Adrenal gland (tissue), 12 donors: Measurements from ENCODE around the gene MFF. TPM values are rescaled to one million over a fixed set of nuclear protein-coding genes. Genes with fewer than 3 reads are reported as not detected.

Experiments used
- DNase-seq, 7 donors: peaks; one replicate each; pipeline ENCODE4 v3.0.0-alpha.2; 2019 to 2020
- H3K27ac ChIP-seq, 5 donors: fragments of 200-600 bp; sonication (generic) in 4 of 5; 1 replicate in 3 of 5; 2 replicates in 2 of 5; pipeline versions ENCODE4 v1.5.1 to v1.8.0; 2016 to 2020; ENCODE audit warnings: mild to moderate bottlenecking in 1 of 5
- H3K27me3 ChIP-seq: fragments of 200-600 bp; 2 replicates; pipeline ENCODE4 v1.8.0; 2021
- H3K36me3 ChIP-seq, 2 donors: fragments of 200-600 bp; replicated peaks in 1 of 2; 1 replicate in 1 of 2; 2 replicates in 1 of 2; pipeline versions ENCODE4 v1.5.1 to v1.8.0; 2018 to 2022
- H3K4me1 ChIP-seq, 2 donors: fragments of 200-600 bp; replicated peaks in 1 of 2; 1 replicate in 1 of 2; 2 replicates in 1 of 2; pipeline versions ENCODE4 v1.5.1 to v1.8.0; 2018 to 2021
- H3K4me3 ChIP-seq, 4 donors: fragments of 200-600 bp; sonication (generic) in 3 of 4; one replicate each; pipeline ENCODE4 v1.5.1; 2016 to 2018
- H3K9me3 ChIP-seq, 3 donors: fragments of 200-600 bp; sonication (generic) in 1 of 3; replicated peaks in 1 of 3; 1 replicate in 2 of 3; 2 replicates in 1 of 3; pipeline versions ENCODE4 v1.5.1 to v1.8.0; 2016 to 2021
- POLR2A ChIP-seq, 2 donors: fragments of 450-650 bp; IDR thresholded peaks; one replicate each; pipeline ENCODE4 v1.6.1; 2017; ENCODE audit warnings: antibody characterized with exemption in 2 of 2, mild to moderate bottlenecking in 2 of 2, moderate library complexity in 1 of 2
- WGBS, 4 donors: extraction: QIAGEN DNeasy Blood & Tissue Kit in 2 of 4; methylation state at CpG; one replicate each; pipeline versions ENCODE4 v1.1.5 to v1.1.7; 2013 to 2017; 5-methylcytosine and 5-hydroxymethylcytosine counted together
- intact Hi-C, 2 donors: fragments of 100-400 bp; cut with DNase I; formaldehyde crosslinking; loops; one replicate each; pipeline versions ENCODE4 v1.14.1 to v1.15.0; 2022 to 2023
- polyA plus RNA-seq, 3 donors: library from polyadenylated mRNA; stranded (reverse); fragments of 200-250 nt in 2 of 3; fragments of 350-450 nt in 1 of 3; fragmentation: Illumina TruSeq in 1 of 3; extraction: RNeasy Lipid Tissue Mini Kit (QIAGEN cat#74804) in 1 of 3; gene quantifications; one replicate each; pipeline ENCODE4 v1.2.3, GENCODE V29; 2013 to 2014
- total RNA-seq, 9 donors: library from RNA; depleted of rRNA in 4 of 9; stranded (reverse); fragments of >200 nt in 4 of 9; fragments of 120-200 nt in 1 of 9; fragmentation: NEBNext Ultra II Directional in 1 of 9; extraction: Animal tissue kit (Norgen Biotek cat#: 25700) in 1 of 9; gene quantifications; one replicate each; pipeline versions ENCODE4 v1.1.0 to v1.2.4, GENCODE V29; 2013 to 2023
- TF ChIP-seq, protein P1 (sequence below), 6 experiments: fragments of 450-650 bp in 4 of 6; fragments of 200-600 bp in 2 of 6; sonication (generic) in 1 of 6; IDR thresholded peaks; 1 replicate in 5 of 6; 2 replicates in 1 of 6; pipeline versions ENCODE4 v1.5.1 to v1.8.0; 2016 to 2021; ENCODE audit warnings: antibody characterized with exemption in 6 of 6, mild to moderate bottlenecking in 2 of 6, moderate library complexity in 1 of 6
- donor health status: healthy with polysubstance abuse.
- donor health status: Bipolar disorder and iron deficiency.
- donor health status: DM: yes; HTN: yes; CAD: no.
- donor health status: DM: no; HTN: no; CAD: no.
- donor health status: DM: no; HTN: no; CAD: no.
- donor health status: DM: yes; HTN: yes; CAD: no.

The MFF gene
- total and polyA plus RNA-seq, 12 donors = 58.0 to 156 (median 104) TPM

DNA sequence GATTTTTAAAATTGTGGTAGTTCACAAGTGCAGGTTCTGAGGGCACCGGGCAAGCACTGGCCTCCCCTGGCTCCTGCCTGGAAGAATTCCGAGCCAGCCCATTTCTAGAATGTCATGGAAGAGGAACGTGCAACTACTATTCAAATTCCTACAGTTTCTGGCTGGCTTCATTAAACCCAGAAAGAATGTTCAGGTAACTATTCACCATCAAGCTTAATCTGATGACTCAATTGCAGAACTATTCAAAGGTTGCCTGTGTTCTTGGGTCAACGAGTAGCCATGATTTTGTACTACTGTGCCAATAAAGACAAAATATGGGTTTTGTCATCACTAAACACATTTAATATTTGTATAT is 14.3 kb upstream of the MFF start:
- no peak for TF ChIP-seq POLR2A (IDR thresholded peaks at IDR 0.05)
- TF ChIP-seq, protein P1, sequence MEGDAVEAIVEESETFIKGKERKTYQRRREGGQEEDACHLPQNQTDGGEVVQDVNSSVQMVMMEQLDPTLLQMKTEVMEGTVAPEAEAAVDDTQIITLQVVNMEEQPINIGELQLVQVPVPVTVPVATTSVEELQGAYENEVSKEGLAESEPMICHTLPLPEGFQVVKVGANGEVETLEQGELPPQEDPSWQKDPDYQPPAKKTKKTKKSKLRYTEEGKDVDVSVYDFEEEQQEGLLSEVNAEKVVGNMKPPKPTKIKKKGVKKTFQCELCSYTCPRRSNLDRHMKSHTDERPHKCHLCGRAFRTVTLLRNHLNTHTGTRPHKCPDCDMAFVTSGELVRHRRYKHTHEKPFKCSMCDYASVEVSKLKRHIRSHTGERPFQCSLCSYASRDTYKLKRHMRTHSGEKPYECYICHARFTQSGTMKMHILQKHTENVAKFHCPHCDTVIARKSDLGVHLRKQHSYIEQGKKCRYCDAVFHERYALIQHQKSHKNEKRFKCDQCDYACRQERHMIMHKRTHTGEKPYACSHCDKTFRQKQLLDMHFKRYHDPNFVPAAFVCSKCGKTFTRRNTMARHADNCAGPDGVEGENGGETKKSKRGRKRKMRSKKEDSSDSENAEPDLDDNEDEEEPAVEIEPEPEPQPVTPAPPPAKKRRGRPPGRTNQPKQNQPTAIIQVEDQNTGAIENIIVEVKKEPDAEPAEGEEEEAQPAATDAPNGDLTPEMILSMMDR (IDR thresholded peaks at IDR 0.05) = no peak
- Histone ChIP-seq H3K36me3 (no peaks in the 10 kb centered on the region), H3K4me3 (no peak overlapping the region), H3K27ac (no peak overlapping the region), H3K4me1 (no peaks in the 10 kb centered on the region), H3K9me3 (no peaks in the 10 kb centered on the region), H3K27me3 (no peaks in the 10 kb centered on the region)
- intact Hi-C loops = no loop called here
- 90 to 97% (median 94%) methylated on average over 4 of the region's 4 CpGs for WGBS, 4 donors
- DNase-seq = no peak

GRCh38 chr2:227311861-227312506 is 13.1 kb upstream of the MFF start:
- Histone ChIP-seq H3K36me3 (no peaks in the 10 kb centered on the region), H3K4me1 (no peaks in the 10 kb centered on the region), H3K4me3 (no peak overlapping the region), H3K27ac (no peak overlapping the region), H3K9me3 (no peaks in the 10 kb centered on the region), H3K27me3 (no peaks in the 10 kb centered on the region)
- intact Hi-C loops = no loop called here
- 95 to 99% (median 96%) methylated on average over 5 of the region's 5 CpGs for WGBS, 4 donors
- DNase-seq = no peak
- no peak for TF ChIP-seq POLR2A (IDR thresholded peaks at IDR 0.05)
- TF ChIP-seq, protein P1 (IDR thresholded peaks at IDR 0.05) = no peak

DNA sequence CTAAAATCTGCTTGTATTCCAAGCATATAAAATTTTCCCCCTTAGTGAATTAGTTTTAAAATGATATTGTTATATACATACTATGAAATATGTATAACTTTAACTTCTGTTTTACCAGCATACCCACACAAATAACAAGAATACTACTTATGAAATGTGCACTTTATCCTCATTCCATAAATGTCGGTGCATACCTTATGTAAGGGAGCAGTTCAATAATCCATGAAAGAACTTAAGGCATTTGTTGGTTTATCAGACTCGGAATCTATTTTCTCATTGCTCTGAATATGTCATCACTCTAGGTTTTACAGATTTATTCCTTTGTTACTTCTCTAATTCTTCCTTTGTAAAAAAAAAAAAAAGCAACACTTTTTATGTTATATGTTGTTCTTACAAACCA is 12.5 kb upstream of the MFF start:
- no peaks in the 10 kb centered on the region for H3K4me1 ChIP-seq
- 47 to 78% (median 48%) methylated on average over 2 of the region's 2 CpGs for WGBS, 4 donors
- H3K9me3 ChIP-seq = no peaks in the 10 kb centered on the region
- intact Hi-C loops = no loop called here
- no peak overlapping the region for H3K27ac ChIP-seq
- no peak for TF ChIP-seq POLR2A (IDR thresholded peaks at IDR 0.05)
- TF ChIP-seq, protein P1 (IDR thresholded peaks at IDR 0.05) = no peak
- no peaks in the 10 kb centered on the region for H3K36me3 ChIP-seq
- DNase-seq = no peak
- no peaks in the 10 kb centered on the region for H3K27me3 ChIP-seq
- H3K4me3 ChIP-seq = no peak overlapping the region

DNA sequence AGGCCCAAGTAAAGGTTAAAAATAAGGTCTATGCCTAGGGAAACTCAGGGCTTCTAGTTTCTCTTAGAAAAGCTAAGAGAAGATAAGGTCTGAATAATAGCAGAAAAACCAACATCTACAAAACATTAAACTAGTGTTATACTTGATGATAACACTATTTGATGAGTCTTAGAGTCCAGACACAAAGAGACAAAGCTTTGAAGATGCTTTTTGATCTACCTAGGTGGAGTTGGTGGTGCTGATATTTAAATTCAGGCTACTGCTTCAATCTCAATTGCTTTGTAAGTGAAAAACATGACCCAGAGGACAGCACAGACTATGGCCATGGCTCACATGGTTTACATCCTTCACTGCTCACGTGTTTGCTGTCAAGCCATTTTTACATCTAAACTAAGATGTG is 11.7 kb upstream of the MFF start:
- Histone ChIP-seq H3K27me3 (no peaks in the 10 kb centered on the region), H3K27ac (no peak overlapping the region), H3K4me1 (no peaks in the 10 kb centered on the region), H3K4me3 (no peak overlapping the region), H3K36me3 (no peaks in the 10 kb centered on the region), H3K9me3 (no peaks in the 10 kb centered on the region)
- no peak for TF ChIP-seq POLR2A (IDR thresholded peaks at IDR 0.05)
- TF ChIP-seq, protein P1 (IDR thresholded peaks at IDR 0.05) = no peak
- 90 to 100% (median 94%) methylated on average over 1 of the region's 1 CpG for WGBS, 4 donors
- DNase-seq = no peak
- intact Hi-C loops = no loop called here
